IMR-90 (cell line): Measurements from ENCODE around the gene FAM114A2.

Source experiments
- BHLHE40 ChIP-seq: fragments of 150-350 bp; IDR thresholded peaks from 2 replicates; pipeline ENCODE4 v1.6.1; 2016; ENCODE audit warnings: mild to moderate bottlenecking, low read depth, low read length
- CHD1 ChIP-seq: IDR thresholded peaks from 2 replicates; pipeline ENCODE4 v1.6.1; 2012; ENCODE audit warnings: low read depth, low read length, improper control_type of control experiment
- FOS ChIP-seq: fragments of 150-350 bp; IDR thresholded peaks from 2 replicates; pipeline ENCODE4 v1.6.1; 2016; ENCODE audit warnings: low read depth, low read length
- MAFK ChIP-seq: IDR thresholded peaks from 2 replicates; pipeline ENCODE4 v1.6.1; 2012; ENCODE audit warnings: low read depth, low read length, improper control_type of control experiment
- MAZ ChIP-seq: IDR thresholded peaks from 2 replicates; pipeline ENCODE4 v1.6.1; 2012; ENCODE audit warnings: low read depth, mild to moderate bottlenecking, low read length, improper control_type of control experiment, moderate library complexity, borderline replicate concordance
- MXI1 ChIP-seq: IDR thresholded peaks from 2 replicates; pipeline ENCODE4 v1.6.1; 2012; ENCODE audit warnings: low read depth, mild to moderate bottlenecking, low read length, moderate library complexity, borderline replicate concordance
- POLR2A ChIP-seq: IDR thresholded peaks from 2 replicates; pipeline ENCODE4 v1.6.1; 2012; ENCODE audit warnings: mild to moderate bottlenecking, low read depth, low read length
- RAD21 ChIP-seq: IDR thresholded peaks from 2 replicates; pipeline ENCODE4 v1.6.1; 2012; ENCODE audit warnings: low read length, improper control_type of control experiment
- RCOR1 ChIP-seq: IDR thresholded peaks from 2 replicates; pipeline ENCODE4 v1.6.1; 2012; ENCODE audit warnings: mild to moderate bottlenecking, low read length, improper control_type of control experiment; ENCODE audit not compliant: insufficient replicate concordance
- RFX5 ChIP-seq: IDR thresholded peaks from 2 replicates; pipeline ENCODE4 v1.8.0; 2012; ENCODE audit warnings: low read depth, mild to moderate bottlenecking, low read length, moderate library complexity
- SMC3 ChIP-seq: fragments of 150-350 bp; IDR thresholded peaks from 2 replicates; pipeline ENCODE4 v1.6.1; 2016; ENCODE audit warnings: low read depth, mild to moderate bottlenecking, antibody characterized with exemption, low read length, moderate library complexity
- TF ChIP-seq, protein P1 (sequence below): conservative IDR thresholded peaks from 2 replicates; pipeline ENCODE4 v1.5.1; 2012; ENCODE audit warnings: mild to moderate bottlenecking, low read depth, low read length, improper control_type of control experiment
- TF ChIP-seq, protein P2 (sequence below): fragments of 150-350 bp; IDR thresholded peaks from 2 replicates; pipeline ENCODE4 v1.6.1; 2017; ENCODE audit warnings: mild to moderate bottlenecking, antibody characterized with exemption, low read length, low read depth
- TF ChIP-seq, protein P3 (sequence below): fragments of 150-350 bp; IDR thresholded peaks from 2 replicates; pipeline ENCODE4 v1.6.1; 2016; ENCODE audit warnings: low read depth, mild to moderate bottlenecking, low read length, moderate library complexity, borderline replicate concordance

DNA sequence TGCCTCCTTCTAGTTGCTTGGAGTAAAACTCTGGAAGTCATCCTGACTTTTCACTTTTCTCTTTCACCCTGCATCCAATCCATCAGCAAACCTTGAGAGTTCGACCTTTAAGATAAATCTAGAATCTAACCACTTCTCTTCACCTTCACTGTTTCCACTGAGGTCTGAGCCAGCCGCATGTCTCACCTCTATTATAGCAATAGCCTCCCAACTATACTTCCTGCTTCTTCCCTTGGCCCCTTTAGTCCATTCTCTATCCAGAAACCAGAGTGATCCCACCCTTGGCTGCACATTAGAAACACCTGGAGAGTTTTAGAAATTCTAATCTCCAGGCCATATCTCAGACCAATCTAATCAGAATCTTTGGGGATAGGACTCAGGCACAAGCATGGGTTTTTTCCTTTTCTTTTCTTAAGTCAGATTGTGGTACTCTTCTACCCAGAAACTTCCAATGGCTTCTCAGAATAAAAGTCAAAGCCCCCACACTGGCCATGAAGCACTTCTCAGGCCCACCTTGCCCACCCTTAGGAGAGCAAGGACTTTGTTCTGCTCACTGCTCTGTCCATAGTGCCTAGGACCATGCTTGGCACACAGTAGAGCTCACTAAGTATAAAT is 33.2 kb upstream of the FAM114A2 start:
- TF ChIP-seq MAZ (no peak), BHLHE40 (no peak), RAD21 (no peak), POLR2A (no peak), MXI1 (no peak), RFX5 (no peak), RCOR1 (no peak), CHD1 (no peak), FOS (no peak), MAFK (no peak), SMC3 (no peak)
- TF ChIP-seq, protein P1, sequence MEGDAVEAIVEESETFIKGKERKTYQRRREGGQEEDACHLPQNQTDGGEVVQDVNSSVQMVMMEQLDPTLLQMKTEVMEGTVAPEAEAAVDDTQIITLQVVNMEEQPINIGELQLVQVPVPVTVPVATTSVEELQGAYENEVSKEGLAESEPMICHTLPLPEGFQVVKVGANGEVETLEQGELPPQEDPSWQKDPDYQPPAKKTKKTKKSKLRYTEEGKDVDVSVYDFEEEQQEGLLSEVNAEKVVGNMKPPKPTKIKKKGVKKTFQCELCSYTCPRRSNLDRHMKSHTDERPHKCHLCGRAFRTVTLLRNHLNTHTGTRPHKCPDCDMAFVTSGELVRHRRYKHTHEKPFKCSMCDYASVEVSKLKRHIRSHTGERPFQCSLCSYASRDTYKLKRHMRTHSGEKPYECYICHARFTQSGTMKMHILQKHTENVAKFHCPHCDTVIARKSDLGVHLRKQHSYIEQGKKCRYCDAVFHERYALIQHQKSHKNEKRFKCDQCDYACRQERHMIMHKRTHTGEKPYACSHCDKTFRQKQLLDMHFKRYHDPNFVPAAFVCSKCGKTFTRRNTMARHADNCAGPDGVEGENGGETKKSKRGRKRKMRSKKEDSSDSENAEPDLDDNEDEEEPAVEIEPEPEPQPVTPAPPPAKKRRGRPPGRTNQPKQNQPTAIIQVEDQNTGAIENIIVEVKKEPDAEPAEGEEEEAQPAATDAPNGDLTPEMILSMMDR: no peak
- TF ChIP-seq, protein P2, sequence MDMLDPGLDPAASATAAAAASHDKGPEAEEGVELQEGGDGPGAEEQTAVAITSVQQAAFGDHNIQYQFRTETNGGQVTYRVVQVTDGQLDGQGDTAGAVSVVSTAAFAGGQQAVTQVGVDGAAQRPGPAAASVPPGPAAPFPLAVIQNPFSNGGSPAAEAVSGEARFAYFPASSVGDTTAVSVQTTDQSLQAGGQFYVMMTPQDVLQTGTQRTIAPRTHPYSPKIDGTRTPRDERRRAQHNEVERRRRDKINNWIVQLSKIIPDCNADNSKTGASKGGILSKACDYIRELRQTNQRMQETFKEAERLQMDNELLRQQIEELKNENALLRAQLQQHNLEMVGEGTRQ: no peak
- TF ChIP-seq, protein P3, sequence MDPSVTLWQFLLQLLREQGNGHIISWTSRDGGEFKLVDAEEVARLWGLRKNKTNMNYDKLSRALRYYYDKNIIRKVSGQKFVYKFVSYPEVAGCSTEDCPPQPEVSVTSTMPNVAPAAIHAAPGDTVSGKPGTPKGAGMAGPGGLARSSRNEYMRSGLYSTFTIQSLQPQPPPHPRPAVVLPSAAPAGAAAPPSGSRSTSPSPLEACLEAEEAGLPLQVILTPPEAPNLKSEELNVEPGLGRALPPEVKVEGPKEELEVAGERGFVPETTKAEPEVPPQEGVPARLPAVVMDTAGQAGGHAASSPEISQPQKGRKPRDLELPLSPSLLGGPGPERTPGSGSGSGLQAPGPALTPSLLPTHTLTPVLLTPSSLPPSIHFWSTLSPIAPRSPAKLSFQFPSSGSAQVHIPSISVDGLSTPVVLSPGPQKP: no peak
